Measurements from ENCODE around the gene CFAP99. TPM values are rescaled to one million over a fixed set of nuclear protein-coding genes. Genes with fewer than 3 reads are reported as not detected.

Gene CFAP99
- total and polyA plus RNA-seq, 2 of the 8 experiments (the other 6 are each of a cell fraction or from before 2014, with no cell fraction given), result not detected

GRCh38 chr4:2386717-2387116 lies 32.0 kb upstream of the CFAP99 start:
- Histone ChIP-seq H2BK5ac (ENCODE audit: low read depth, low read length) (no peak overlapping the region), H3K79me2 (ENCODE audit: control insufficient read depth in 1 of 2, insufficient read depth in 2 of 2, low read length in 2 of 2) (no peaks in the 10 kb centered on the region), H3K9ac (replicated peaks in 1 of 4; ENCODE audit: extremely low read depth in 1 of 4, low read depth in 3 of 4, low read length in 3 of 4) (no peak overlapping the region), H2BK20ac (ENCODE audit: low read length) (no peak overlapping the region), H3K4me3 (ENCODE audit: extremely low read depth in 1 of 4, insufficient read depth in 2 of 4, low read depth in 3 of 4, low read length in 4 of 4) (no peak overlapping the region), H3K23me2 (ENCODE audit: low read depth, low read length) (peaks cover 2% of the 10 kb centered on the region; the same call in 1 of the 2 replicates), H2BK15ac (ENCODE audit: low read length) (no peak overlapping the region), H2AK5ac (ENCODE audit: low read depth, low read length) (no peak overlapping the region), H4K20me1 (replicated peaks in 1 of 2; ENCODE audit: control insufficient read depth in 1 of 2, insufficient read depth in 2 of 2, low read length in 2 of 2) (no peaks in the 10 kb centered on the region), H3K4ac (replicated peaks; ENCODE audit: insufficient read length, low read depth, low read length) (no peak overlapping the region), H2BK120ac (replicated peaks; ENCODE audit: low read depth, low read length) (no peak overlapping the region), H3K9me3 (ENCODE audit: insufficient read depth in 2 of 2, low read depth in 1 of 2, low read length in 1 of 2) (no peaks in the 10 kb centered on the region), H3K18ac (ENCODE audit: extremely low read depth, low read length) (no peak overlapping the region), H3K27me3 (replicated peaks in 1 of 4; ENCODE audit: control insufficient read depth in 3 of 4, extremely low read depth in 1 of 4, insufficient read depth in 3 of 4, low read length in 3 of 4) (no peaks in the 10 kb centered on the region), H3K4me2 (ENCODE audit: insufficient read depth in 1 of 2, low read depth in 2 of 2, low read length in 2 of 2) (no peak overlapping the region), H2AFZ (ENCODE audit: low read length) (no peak overlapping the region), H4K5ac (ENCODE audit: insufficient read length, low read depth, low read length) (no peak overlapping the region), H3K36me3 (ENCODE audit: control insufficient read depth in 2 of 4, insufficient read depth in 4 of 4, low read length in 3 of 4) (no peaks in the 10 kb centered on the region), H3K14ac (ENCODE audit: insufficient read length) (no peak overlapping the region), H4K91ac (replicated peaks; ENCODE audit: insufficient read length, low read length) (no peak overlapping the region), H4K8ac (ENCODE audit: extremely low read depth, insufficient read depth, low read length) (no peak overlapping the region), H3K56ac (replicated peaks; ENCODE audit: insufficient read length, low read depth, low read length) (no peak overlapping the region), H2BK12ac (ENCODE audit: low read depth, low read length) (no peak overlapping the region), H3K23ac (ENCODE audit: insufficient read length) (no peak overlapping the region), H3K4me1 (replicated peaks in 1 of 4; ENCODE audit: control insufficient read depth in 3 of 4, insufficient read depth in 4 of 4, low read length in 3 of 4) (peaks cover 0 to 18% (median 4%) of the 10 kb centered on the region in 4 experiments; a peak in 4 of 7 replicates), H3K27ac (ENCODE audit: low read depth, low read length) (no peak overlapping the region), H3K79me1 (ENCODE audit: low read depth, low read length) (no peaks in the 10 kb centered on the region; the same call in 1 of the 2 replicates)
- ChIA-PET POLR2A (ENCODE audit: partially characterized antibody) (no interaction called here), CTCF (ENCODE audit: partially characterized antibody) (interaction anchor here (1.2 to 3.9 kb wide), 5 partner anchors 9 to 55 kb away, joined by 3 to 13 read pairs (median 4); no protein-coding TSS in a partner anchor)
- no peak for FAIRE-seq
- no peak for DNase-seq (ENCODE audit: low read depth in 1 of 2, low spot score in 2 of 2)
- 85% methylated on average over 14 of the region's 19 CpGs; no CpG with 5 or more reads in 1 of the 2 experiments for WGBS, 2 experiments (ENCODE audit: extremely low coverage in 1 of 2, insufficient coverage in 1 of 2, insufficient read length in 1 of 2, insufficient replicate concordance in 2 of 2, low coverage in 1 of 2, low lambda C conversion rate in 2 of 2, missing lambda C conversion rate in 1 of 2)
- no peak for TF ChIP-seq RNF2 (IDR thresholded peaks at IDR 0.05; ENCODE audit: borderline replicate concordance, low read depth, low read length, missing control alignments, poor library complexity, severe bottlenecking)
- no peak for TF ChIP-seq TBP (IDR thresholded peaks at IDR 0.05; ENCODE audit: low read depth, low read length)
- TF ChIP-seq FOSL1 (IDR thresholded peaks at IDR 0.05; ENCODE audit: insufficient read depth, low read depth, low read length), result no peak
- TF ChIP-seq RFX5 (IDR thresholded peaks at IDR 0.05; ENCODE audit: borderline replicate concordance, low read depth, low read length), result no peak
- no peak for TF ChIP-seq ZNF274 (IDR thresholded peaks at IDR 0.05; ENCODE audit: borderline replicate concordance, extremely low read depth, low read length)
- no peak for TF ChIP-seq SIRT6 (IDR thresholded peaks at IDR 0.05; ENCODE audit: low read length)
- no peak for TF ChIP-seq NRF1 (IDR thresholded peaks at IDR 0.05; ENCODE audit: low read depth, low read length)
- TF ChIP-seq USF2 (IDR thresholded peaks at IDR 0.05; ENCODE audit: low read length), result no peak
- TF ChIP-seq SIX5 (IDR thresholded peaks at IDR 0.05; ENCODE audit: low read depth, low read length), result no peak
- no peak for TF ChIP-seq CBX5 (IDR thresholded peaks at IDR 0.05; ENCODE audit: low read depth, low read length)
- no peak for TF ChIP-seq CTBP2 (IDR thresholded peaks at IDR 0.05; ENCODE audit: borderline replicate concordance, insufficient read depth, insufficient read length, low read length)
- TF ChIP-seq CBX8 (IDR thresholded peaks at IDR 0.05; ENCODE audit: borderline replicate concordance, low read depth, low read length), result no peak
- TF ChIP-seq SIN3A (conservative IDR thresholded peaks at IDR 0.05 in 1 of 2, IDR thresholded peaks at IDR 0.05 in 1 of 2; ENCODE audit: low read depth in 1 of 2, low read length in 2 of 2), result no peak

All from H1 (cell line).